Neural cell (in vitro differentiated cells): ENCODE results near the gene SORCS1. TPM values are rescaled to one million over a fixed set of nuclear protein-coding genes. Genes with fewer than 3 reads are reported as not detected.

Experiments used
- H2AFZ ChIP-seq: fragments of 200-600, 300-800 bp; sonication (generic), shearing (Covaris generic); 2 replicates; pipeline ENCODE4 v1.6.0; 2014; ENCODE audit warnings: low read depth, mild to moderate bottlenecking, antibody characterized with exemption, low read length, moderate library complexity
- H3F3A ChIP-seq: fragments of 200-600 bp; shearing (Covaris generic); 2 replicates; pipeline ENCODE4 v1.6.1; 2016; ENCODE audit warnings: mild to moderate bottlenecking, moderate library complexity, mixed read lengths, antibody characterized with exemption, low read length; ENCODE audit not compliant: insufficient read depth, poor library complexity, severe bottlenecking
- H3K27ac ChIP-seq: fragments of 200-600, 300-800 bp; sonication (generic), shearing (Covaris generic); 2 replicates; pipeline ENCODE4 v1.5.1; 2014; ENCODE audit warnings: mild to moderate bottlenecking, low read length, moderate library complexity
- H3K27me3 ChIP-seq: fragments of 300-800, 200-600 bp; sonication (generic), shearing (Covaris generic); 2 replicates; pipeline ENCODE4 v1.6.0; 2014; ENCODE audit warnings: mild to moderate bottlenecking, low read depth, low read length, moderate library complexity; ENCODE audit not compliant: insufficient read depth
- H3K36me3 ChIP-seq: fragments of 300-800, 200-600 bp; sonication (generic), shearing (Covaris generic); 2 replicates; pipeline ENCODE4 v1.5.1; 2014; ENCODE audit warnings: mild to moderate bottlenecking, antibody characterized with exemption, low read length, moderate library complexity; ENCODE audit not compliant: insufficient read depth
- H3K4me2 ChIP-seq: fragments of 300-800, 200-600 bp; sonication (generic), shearing (Covaris generic); 2 replicates; pipeline ENCODE4 v1.6.0; 2014; ENCODE audit warnings: mild to moderate bottlenecking, low read length
- H3K4me3 ChIP-seq: fragments of 300-800, 200-600 bp; sonication (generic), shearing (Covaris generic); 2 replicates; pipeline ENCODE4 v1.5.1; 2014; ENCODE audit warnings: mild to moderate bottlenecking, low read length, moderate library complexity
- H3K79me2 ChIP-seq: fragments of 200-600 bp; shearing (Covaris generic); replicated peaks from 2 replicates; pipeline ENCODE4 v1.6.0; 2014; ENCODE audit warnings: mild to moderate bottlenecking, low read length, moderate library complexity; ENCODE audit not compliant: insufficient read depth
- H3K9ac ChIP-seq: fragments of 300-800, 200-600 bp; sonication (generic), shearing (Covaris generic); 2 replicates; pipeline ENCODE4 v1.6.1; 2016; ENCODE audit warnings: mild to moderate bottlenecking, low read length, mixed read lengths
- H3K9me2 ChIP-seq: fragments of 200-600 bp; shearing (Covaris generic); 2 replicates; pipeline ENCODE4 v1.6.1; 2016; ENCODE audit warnings: mild to moderate bottlenecking, low read length, mixed read lengths; ENCODE audit not compliant: insufficient read depth
- H3K9me3 ChIP-seq: fragments of 200-600, 300-800 bp; sonication (generic), shearing (Covaris generic); 2 replicates; pipeline ENCODE4 v1.6.1; 2016; ENCODE audit warnings: mild to moderate bottlenecking, mixed run types, low read length, moderate library complexity, mixed read lengths
- H4K20me1 ChIP-seq: fragments of 200-600 bp; shearing (Covaris generic); 2 replicates; pipeline ENCODE4 v1.6.1; 2016; ENCODE audit warnings: mild to moderate bottlenecking, mixed run types; ENCODE audit not compliant: insufficient read depth
- CTCF ChIP-seq: fragments of 450-650 bp; IDR thresholded peaks from 2 replicates; pipeline ENCODE4 v1.5.1; 2014; ENCODE audit warnings: antibody characterized with exemption, mild to moderate bottlenecking, moderate library complexity; ENCODE audit not compliant: poor library complexity, severe bottlenecking
- EP300 ChIP-seq: fragments of 450-650 bp; conservative IDR thresholded peaks from 2 replicates; pipeline ENCODE4 v1.6.1; 2014; ENCODE audit warnings: antibody characterized with exemption, mild to moderate bottlenecking, moderate library complexity; ENCODE audit not compliant: poor library complexity, severe bottlenecking
- EZH2 ChIP-seq: fragments of 200-600, 300-800 bp; shearing (Covaris generic), sonication (generic); IDR thresholded peaks from 2 replicates; pipeline ENCODE4 v1.6.1; 2014; ENCODE audit warnings: antibody characterized with exemption, low read length, borderline replicate concordance, mild to moderate bottlenecking; ENCODE audit not compliant: insufficient read depth, poor library complexity, severe bottlenecking
- MXI1 ChIP-seq: fragments of 450-650 bp; conservative IDR thresholded peaks from 2 replicates; pipeline ENCODE4 v1.6.1; 2014; ENCODE audit warnings: antibody characterized with exemption, mild to moderate bottlenecking; ENCODE audit not compliant: poor library complexity, severe bottlenecking
- POLR2AphosphoS5 ChIP-seq: IDR thresholded peaks from 2 replicates; pipeline ENCODE4 v1.6.1; 2012
- RAD21 ChIP-seq: fragments of 450-650 bp; conservative IDR thresholded peaks from 2 replicates; pipeline ENCODE4 v1.6.1; 2014; ENCODE audit warnings: antibody characterized with exemption, mild to moderate bottlenecking, moderate library complexity
- REST ChIP-seq: IDR thresholded peaks from 2 replicates; pipeline ENCODE4 v1.6.1; 2012; ENCODE audit warnings: borderline replicate concordance
- SMC3 ChIP-seq: fragments of 450-650 bp; conservative IDR thresholded peaks from 2 replicates; pipeline ENCODE4 v1.6.1; 2014; ENCODE audit warnings: antibody characterized with exemption, mild to moderate bottlenecking, moderate library complexity; ENCODE audit not compliant: poor library complexity
- TAF1 ChIP-seq: IDR thresholded peaks from 2 replicates; pipeline ENCODE4 v1.6.1; 2012; ENCODE audit warnings: low read depth
- polyA plus RNA-seq: library from polyadenylated mRNA; depleted of rRNA; stranded (reverse); fragments of >200 nt; gene quantifications from 2 replicates; pipeline ENCODE4 v1.2.3, GENCODE V29; 2014

The SORCS1 gene
- polyA plus RNA-seq, 1 donor from 2014 or later: 27.0 TPM

DNA sequence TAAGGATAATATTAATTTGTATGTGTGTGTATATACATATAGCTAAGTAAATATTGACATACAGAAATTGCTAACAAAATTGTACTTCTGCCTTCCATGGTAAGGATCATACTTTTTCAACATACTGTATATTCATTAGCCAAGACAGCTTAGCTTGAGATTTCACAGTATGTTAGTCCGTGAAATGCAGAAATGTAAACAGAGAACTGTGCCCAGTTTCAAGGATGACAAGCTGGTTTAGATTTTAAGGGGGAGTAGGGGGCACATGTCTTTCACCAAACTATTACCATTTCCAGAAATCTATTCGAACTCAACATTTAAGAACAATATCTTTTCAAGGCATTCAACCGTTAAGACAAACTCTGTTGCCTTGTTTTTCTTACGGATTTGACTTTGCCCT lies 182.2 kb downstream of the SORCS1 start:
- Histone ChIP-seq H3K9me2 (no peaks in the 10 kb centered on the region), H4K20me1 (no peaks in the 10 kb centered on the region), H3K27ac (no peak overlapping the region), H3K9me3 (no peaks in the 10 kb centered on the region), H3K79me2 (no peaks in the 10 kb centered on the region), H3K36me3 (no peaks in the 10 kb centered on the region), H3K4me3 (no peak overlapping the region), H3K4me2 (no peak overlapping the region), H3F3A (no peaks in the 10 kb centered on the region), H2AFZ (no peak overlapping the region), H3K9ac (no peak overlapping the region), H3K27me3 (no peaks in the 10 kb centered on the region)
- TF ChIP-seq EP300: no peak
- TF ChIP-seq POLR2AphosphoS5: no peak
- TF ChIP-seq CTCF: no peak
- no peak for TF ChIP-seq TAF1
- TF ChIP-seq REST: no peak
- no peak for TF ChIP-seq RAD21
- no peak for TF ChIP-seq SMC3
- TF ChIP-seq EZH2: no peak
- TF ChIP-seq MXI1: no peak

DNA sequence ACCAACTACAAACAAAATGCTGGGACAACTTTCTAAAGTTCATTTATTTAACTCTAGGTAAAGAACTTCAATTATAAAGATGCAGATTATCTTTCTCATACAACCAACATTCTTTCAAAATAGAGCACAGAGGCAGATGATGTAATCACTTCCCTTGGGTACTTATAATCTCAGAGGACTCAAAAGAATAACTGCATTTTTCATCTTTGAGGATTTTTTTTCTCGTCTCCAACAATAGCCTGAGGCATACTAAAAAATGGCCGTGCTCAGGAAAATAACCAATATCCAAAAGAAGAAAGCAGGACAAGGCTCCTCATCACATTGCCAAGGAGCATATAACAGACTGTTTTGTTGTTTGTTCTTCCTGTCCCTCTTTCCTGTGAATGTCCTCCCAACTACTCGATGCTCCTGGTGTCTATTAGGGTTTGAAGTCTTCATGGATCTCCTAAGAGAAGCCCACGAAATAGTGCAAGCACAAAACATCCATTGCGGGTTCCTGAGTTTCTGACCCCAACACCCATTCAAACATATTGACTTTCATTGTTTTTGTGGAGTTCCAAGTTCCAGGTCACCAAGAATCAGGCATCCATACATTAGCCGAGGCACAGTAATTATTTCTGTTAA lies 182.9 kb downstream of the SORCS1 start:
- H3K27ac ChIP-seq: no peak overlapping the region
- no peaks in the 10 kb centered on the region for H3K27me3 ChIP-seq
- no peaks in the 10 kb centered on the region for H3K9me3 ChIP-seq
- H4K20me1 ChIP-seq: no peaks in the 10 kb centered on the region
- H3K4me3 ChIP-seq: no peak overlapping the region
- H3K36me3 ChIP-seq: no peaks in the 10 kb centered on the region
- no peak overlapping the region for H2AFZ ChIP-seq
- H3F3A ChIP-seq: no peaks in the 10 kb centered on the region
- H3K9ac ChIP-seq: no peak overlapping the region
- no peaks in the 10 kb centered on the region for H3K9me2 ChIP-seq
- no peaks in the 10 kb centered on the region for H3K79me2 ChIP-seq
- TF ChIP-seq REST (no peak), TAF1 (no peak), SMC3 (no peak), EP300 (no peak), RAD21 (no peak), CTCF (no peak), MXI1 (no peak), POLR2AphosphoS5 (no peak)
- H3K4me2 ChIP-seq: no peak overlapping the region
